NCI-H69 (cell line): ENCODE results near the gene CENPVL2.
"Not testable (repeated sequence)": the region's sequence is repeated elsewhere in the genome, so short reads cannot be mapped to it uniquely, and the experiment has no call there.

ENCODE experiments used
- DNase-seq: peaks from one replicate; lab custom pipeline; 2025; lab: John Stamatoyannopoulos, UW

The CENPVL2 gene

DNA sequence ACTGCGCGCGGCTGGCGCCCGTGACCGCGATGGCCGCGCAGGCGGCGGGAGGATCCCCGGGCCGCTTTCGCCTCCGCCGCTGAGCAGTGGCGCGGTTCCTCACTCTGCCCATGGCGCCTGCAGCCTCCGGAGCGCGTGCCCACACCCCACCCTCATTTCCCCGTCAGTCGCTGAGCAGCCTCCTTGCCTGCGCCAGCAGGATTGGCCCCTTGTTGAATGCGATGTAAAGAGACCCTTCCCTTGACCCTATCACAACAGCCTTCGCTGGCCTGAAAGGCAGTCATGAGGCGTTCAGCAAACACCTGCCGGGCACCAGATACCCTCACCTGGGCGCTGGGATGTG lies at the start of gene CENPVL2:
CENPVL2 (minus strand) TSS at position 112 of the 343 bp plus-strand sequence; CDS start at position 112, 0 bp downstream.
- DNase-seq: not testable (repeated sequence)

DNA sequence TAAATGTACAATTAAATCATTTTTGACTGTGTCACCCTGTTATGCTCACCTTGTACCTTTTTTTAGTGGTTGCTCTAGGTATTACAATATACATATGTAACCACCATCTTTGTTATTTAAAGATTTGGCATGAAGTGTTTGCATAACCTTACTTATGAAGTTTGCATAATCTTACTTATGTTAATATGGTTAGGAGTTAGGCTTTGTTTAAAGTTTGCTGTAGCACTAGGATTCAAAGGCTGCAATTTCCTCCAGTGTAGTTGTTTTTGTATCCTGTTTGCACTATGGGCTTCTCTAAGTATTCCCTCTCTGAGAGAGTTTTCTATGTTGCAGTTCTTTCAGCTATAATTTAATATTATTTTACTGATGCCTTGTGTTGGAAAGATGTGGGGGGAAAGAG lies 45.6 kb upstream of the CENPVL2 start:
- DNase-seq: no peak

DNA sequence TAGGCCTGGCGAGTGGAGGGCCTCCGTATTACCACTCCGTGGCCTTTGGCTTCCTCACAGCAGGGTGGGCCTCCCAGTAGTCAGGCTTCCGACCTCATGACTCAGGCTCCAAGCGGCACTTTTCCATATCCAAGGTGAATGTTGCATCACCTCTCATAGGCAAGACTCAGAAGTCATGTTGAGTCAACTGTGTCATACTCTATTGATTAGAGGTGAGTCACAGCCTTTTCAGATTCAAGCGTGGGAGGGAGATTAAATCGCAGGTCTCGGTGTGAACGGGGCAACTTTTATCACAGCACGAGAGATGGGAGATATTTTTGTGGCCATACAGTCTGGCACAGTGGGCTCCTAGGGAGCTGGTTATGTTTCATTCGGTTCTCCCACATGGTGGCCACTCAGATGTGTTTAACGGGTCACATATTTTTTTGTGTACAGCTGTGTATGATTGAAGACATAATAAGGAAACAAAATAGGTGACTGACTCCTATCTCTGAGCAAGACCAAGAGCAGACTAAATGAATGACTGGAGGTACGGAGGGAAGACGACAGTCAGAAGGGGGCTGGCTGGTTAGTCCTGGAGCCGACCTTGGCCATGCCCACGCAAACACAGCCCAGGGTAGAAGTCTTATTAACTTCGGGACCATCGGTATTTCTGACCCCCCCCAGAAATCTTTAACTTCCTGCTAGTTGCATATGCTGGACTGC lies 30.5 kb upstream of the CENPVL2 start:
- not testable (repeated sequence) for DNase-seq

DNA sequence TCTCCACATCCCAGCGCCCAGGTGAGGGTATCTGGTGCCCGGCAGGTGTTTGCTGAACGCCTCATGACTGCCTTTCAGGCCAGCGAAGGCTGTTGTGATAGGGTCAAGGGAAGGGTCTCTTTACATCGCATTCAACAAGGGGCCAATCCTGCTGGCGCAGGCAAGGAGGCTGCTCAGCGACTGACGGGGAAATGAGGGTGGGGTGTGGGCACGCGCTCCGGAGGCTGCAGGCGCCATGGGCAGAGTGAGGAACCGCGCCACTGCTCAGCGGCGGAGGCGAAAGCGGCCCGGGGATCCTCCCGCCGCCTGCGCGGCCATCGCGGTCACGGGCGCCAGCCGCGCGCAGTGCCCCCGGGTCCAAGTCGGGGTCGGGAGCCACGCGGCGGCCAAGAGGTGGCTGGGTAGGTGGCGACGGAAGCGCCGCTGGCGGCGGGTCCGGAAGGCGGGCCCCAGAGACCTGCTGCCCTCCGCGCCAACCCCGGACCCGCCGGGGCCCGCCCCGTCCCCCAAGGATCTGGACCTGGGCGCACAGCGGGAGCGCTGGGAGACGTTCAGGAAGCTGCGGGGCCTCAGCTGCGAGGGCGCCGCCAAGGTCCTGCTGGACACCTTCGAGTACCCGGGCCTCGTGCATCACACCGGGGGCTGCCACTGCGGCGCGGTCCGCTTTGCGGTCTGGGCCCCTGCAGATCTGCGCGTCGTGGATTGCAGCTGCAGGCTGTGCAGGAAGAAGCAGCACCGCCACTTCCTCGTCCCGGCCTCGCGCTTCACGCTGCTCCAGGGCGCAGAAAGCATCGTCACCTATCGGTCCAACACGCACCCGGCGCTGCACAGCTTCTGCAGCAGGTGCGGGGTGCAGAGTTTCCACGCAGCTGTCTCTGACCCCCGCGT lies 27.9 kb upstream of the CENPVL2 start, which contains the start of gene CENPVL1:
CENPVL1 (plus strand) TSS at position 236 of the 888 bp plus-strand sequence; CDS start at position 236, 0 bp downstream.
- DNase-seq: not testable (repeated sequence)

DNA sequence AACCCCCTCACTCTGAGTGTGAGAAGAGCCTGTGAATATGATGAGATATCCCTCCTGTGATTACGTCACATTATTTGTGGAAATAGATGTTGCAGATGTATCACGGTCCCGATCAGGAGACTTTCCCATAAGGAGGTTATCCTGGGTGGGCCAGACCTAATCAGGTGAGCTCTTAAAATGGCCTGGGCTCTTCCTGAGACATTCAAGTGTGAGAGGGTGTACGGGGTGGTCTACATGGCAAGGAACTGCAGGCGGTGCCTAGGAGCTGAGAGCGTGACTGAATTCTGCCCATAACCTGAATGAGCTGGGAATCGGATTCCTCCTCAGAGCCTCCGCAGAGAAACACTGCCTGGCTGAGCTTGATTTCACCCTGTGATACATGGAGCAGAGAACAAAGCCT lies 14.8 kb upstream of the CENPVL2 start:
- no peak for DNase-seq

DNA sequence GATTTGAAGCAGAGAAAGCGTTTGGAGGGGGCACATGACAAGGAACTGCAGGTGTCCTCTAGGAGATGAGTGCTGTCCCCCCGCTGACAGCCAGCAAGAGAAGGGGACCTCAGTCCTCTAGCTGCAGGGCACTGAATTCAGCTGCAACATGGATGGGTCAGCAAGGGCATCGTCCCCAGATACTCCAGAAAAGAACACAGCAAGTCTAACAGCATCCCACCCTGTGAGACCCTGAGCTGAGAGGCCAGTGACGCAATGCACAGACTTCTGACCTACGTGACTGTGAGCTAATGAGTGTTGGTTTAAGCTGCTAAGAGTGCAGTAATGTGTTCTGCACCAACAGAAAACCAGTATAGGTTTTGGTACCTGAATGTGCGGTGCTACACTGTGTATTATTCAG lies 11.6 kb upstream of the CENPVL2 start:
- DNase-seq: no peak

DNA sequence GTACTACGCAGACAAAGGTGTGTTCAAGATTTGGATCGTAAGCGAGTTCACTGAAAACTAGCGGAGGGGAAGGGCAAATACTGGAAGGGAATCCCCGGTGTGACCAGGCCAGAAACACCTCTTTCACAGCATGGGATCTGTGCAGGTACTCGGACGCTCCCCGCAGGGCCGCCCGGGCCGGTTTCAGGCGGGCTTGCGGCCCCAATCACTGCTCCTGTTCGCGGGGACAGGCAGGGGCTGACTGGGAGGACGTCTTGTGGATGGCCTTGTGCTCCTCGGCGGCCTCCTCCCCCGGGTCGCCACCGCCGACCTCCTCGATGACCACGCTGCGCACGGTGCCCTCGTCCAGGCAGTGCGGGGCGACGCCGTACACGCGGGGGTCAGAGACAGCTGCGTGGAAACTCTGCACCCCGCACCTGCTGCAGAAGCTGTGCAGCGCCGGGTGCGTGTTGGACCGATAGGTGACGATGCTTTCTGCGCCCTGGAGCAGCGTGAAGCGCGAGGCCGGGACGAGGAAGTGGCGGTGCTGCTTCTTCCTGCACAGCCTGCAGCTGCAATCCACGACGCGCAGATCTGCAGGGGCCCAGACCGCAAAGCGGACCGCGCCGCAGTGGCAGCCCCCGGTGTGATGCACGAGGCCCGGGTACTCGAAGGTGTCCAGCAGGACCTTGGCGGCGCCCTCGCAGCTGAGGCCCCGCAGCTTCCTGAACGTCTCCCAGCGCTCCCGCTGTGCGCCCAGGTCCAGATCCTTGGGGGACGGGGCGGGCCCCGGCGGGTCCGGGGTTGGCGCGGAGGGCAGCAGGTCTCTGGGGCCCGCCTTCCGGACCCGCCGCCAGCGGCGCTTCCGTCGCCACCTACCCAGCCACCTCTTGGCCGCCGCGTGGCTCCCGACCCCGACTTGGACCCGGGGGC lies 567 bp downstream of the CENPVL2 start:
- DNase-seq: not testable (repeated sequence)

DNA sequence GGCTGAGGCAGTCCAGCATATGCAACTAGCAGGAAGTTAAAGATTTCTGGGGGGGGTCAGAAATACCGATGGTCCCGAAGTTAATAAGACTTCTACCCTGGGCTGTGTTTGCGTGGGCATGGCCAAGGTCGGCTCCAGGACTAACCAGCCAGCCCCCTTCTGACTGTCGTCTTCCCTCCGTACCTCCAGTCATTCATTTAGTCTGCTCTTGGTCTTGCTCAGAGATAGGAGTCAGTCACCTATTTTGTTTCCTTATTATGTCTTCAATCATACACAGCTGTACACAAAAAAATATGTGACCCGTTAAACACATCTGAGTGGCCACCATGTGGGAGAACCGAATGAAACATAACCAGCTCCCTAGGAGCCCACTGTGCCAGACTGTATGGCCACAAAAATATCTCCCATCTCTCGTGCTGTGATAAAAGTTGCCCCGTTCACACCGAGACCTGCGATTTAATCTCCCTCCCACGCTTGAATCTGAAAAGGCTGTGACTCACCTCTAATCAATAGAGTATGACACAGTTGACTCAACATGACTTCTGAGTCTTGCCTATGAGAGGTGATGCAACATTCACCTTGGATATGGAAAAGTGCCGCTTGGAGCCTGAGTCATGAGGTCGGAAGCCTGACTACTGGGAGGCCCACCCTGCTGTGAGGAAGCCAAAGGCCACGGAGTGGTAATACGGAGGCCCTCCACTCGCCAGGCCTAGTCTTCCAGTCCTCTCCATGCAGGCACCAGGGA lies 2.8 kb downstream of the CENPVL2 start:
- not testable (repeated sequence) for DNase-seq

DNA sequence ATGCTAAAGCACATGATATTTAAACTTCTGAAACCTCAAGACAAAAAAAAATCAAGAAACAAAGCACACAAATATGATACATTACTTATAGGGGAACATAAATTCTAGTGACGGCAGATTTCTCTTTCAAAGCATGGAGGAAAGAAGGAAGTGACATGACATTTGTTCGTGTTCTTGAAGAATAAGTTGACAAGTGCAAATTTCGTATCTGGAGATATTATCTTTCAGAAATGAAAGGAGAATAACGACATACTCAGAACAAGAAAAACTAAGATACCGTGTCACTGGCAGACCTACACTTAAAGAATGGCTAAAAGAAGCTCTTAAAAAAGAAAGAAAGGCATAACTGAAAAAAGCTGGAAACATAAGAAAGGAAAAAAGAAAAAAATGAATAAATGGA lies 16.6 kb downstream of the CENPVL2 start:
- no peak for DNase-seq

DNA sequence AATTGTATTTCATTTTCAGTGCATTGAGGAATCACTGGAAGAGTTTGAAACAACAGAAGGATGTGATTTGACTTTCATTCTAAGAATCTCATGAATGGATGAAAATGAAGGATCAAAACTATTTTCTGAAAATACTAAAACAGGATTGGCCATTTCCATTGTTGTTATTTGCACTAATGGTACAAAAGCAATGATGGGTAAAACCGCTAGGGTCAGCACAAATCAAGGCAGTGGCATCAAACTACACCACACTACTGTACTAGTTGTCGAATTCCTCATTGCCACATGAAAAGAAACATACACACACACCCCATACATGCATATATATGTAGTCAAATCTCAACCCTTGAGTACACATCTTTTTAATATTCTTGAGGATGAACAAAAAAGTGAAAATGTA lies 39.3 kb downstream of the CENPVL2 start:
- DNase-seq: no peak

DNA sequence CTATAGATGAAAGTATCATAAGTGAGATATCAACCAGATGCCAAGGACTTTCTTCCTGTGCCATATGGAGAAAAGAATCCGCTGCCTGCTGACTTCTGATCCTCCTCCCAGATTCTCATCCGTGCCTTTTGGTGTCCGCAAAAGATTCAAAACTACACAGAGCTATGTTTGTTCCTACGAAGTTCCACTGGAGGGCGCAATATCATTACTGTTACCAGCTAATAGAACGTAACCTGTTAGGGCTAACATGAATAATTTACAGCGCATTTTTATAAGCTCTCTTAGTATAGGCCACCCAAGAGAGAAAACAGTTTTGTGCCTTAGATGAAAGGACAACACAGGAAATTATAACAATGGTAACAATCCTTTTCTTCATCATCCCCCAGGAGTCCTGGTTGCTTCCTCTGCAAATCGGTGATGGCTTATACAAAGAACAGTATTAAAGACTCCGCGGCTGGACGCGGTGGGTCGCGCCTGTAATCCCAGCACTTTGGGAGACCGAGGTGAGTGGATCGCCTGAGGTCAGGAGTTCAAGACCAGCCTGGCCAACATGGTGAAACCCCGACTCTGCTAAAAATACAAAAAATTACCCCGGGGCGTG lies 41.1 kb downstream of the CENPVL2 start:
- DNase-seq: peak; percentile 36

DNA sequence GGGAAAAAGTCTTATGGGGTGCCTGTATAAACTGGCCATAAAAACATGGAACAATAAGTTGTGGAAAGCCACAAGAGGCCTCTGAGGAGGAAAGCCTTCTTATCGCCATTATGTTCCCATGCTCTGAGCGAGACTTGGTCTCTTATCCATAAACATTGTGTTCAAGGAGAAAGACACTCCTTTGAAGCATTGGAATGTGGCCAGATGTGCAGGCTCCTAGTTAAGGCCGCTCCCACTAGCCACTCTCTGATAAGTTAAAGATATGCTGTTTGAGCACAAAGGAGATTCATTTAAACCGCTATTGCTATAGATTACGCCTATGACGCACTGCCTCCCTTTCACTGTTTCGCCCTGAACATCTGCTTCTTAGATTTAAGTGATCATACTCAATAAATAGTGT lies 46.1 kb downstream of the CENPVL2 start:
- DNase-seq: not testable (repeated sequence)
